K562 (cell line): ENCODE data around the gene FIBP. TPM values are rescaled to one million over a fixed set of nuclear protein-coding genes. Genes with fewer than 3 reads are reported as not detected.

Experiments
- ATAC-seq: fragments of 200-7000 bp; cut with Tn5 transposase; 3 replicates; pipeline ENCODE4 v1.9.1; 2020; ENCODE audit warnings: moderate library complexity
- BruUV-seq: library from RNA; stranded (reverse); fragments of 400-500 nt; replicated peaks from 2 replicates; lab custom pipeline; 2021; lab: Mats Ljungman, UMichigan
- CTCF ChIA-PET: fragments of 300-600 bp; formaldehyde crosslinking; extraction: SDS; loops from one replicate; lab custom pipeline; 2021; ENCODE audit warnings: low intra/inter-chr PET ratio; lab: Yijun Ruan, JAX
- POLR2A ChIA-PET: fragments of 300-600, 350-650 bp; sonication (Branson Sonifier 250); formaldehyde crosslinking; extraction: SDS; loops from one replicate; lab custom pipeline; 2021; ENCODE audit warnings: antibody characterized with exemption, inconsistent platforms; lab: Yijun Ruan, JAX
- DNase-seq, 4 experiments: peaks; one replicate each; pipeline versions ENCODE4 v3.0.0 to v3.0.0-alpha.2; 2011 to 2018; ENCODE audit warnings: low spot score in 3 of 4, mixed read lengths in 3 of 4; ENCODE audit errors: extremely low read depth in 1 of 4
- FAIRE-seq: peaks from 2 replicates; lab custom pipeline; 2011; peaks lifted over from hg19 to GRCh38; lab: Jason Lieb, UNC
- H2AFZ ChIP-seq: 2 replicates; pipeline ENCODE4 v1.6.0; 2011; ENCODE audit warnings: low read depth, low read length, control low read depth, inconsistent platforms
- H3K27ac ChIP-seq: fragments of 200-600 bp; 3 replicates; pipeline ENCODE4 v1.8.0; 2011; ENCODE audit warnings: low read depth, mild to moderate bottlenecking, control low read depth, inconsistent platforms, low read length, moderate library complexity, mixed read lengths; ENCODE audit errors: extremely low read depth
- H3K27me3 ChIP-seq, 2 experiments: fragments of 300-600 bp in 1 of 2; 2 replicates in 1 of 2; 3 replicates in 1 of 2; pipeline versions ENCODE4 v1.6.0 to v1.8.0; 2011; ENCODE audit warnings: inconsistent platforms in 2 of 2, low read length in 2 of 2, mild to moderate bottlenecking in 1 of 2, mixed read lengths in 1 of 2, moderate library complexity in 1 of 2; ENCODE audit not compliant: control insufficient read depth in 2 of 2, insufficient read depth in 2 of 2
- H3K36me3 ChIP-seq: fragments of 300-600 bp; 3 replicates; pipeline ENCODE4 v1.8.0; 2011; ENCODE audit warnings: mild to moderate bottlenecking, low read length, inconsistent platforms; ENCODE audit not compliant: control insufficient read depth, insufficient read depth
- H3K4me1 ChIP-seq, 2 experiments: fragments of 200-600 bp in 1 of 2; replicated peaks in 1 of 2; 2 replicates in 1 of 2; 3 replicates in 1 of 2; pipeline versions ENCODE4 v1.5.1 to v1.8.0; 2011; ENCODE audit warnings: inconsistent platforms in 2 of 2, low read length in 2 of 2, mild to moderate bottlenecking in 1 of 2, mixed read lengths in 1 of 2, moderate library complexity in 1 of 2; ENCODE audit not compliant: control insufficient read depth in 2 of 2, insufficient read depth in 2 of 2
- H3K4me2 ChIP-seq: 2 replicates; pipeline ENCODE4 v1.6.1; 2011; ENCODE audit warnings: low read length, control low read depth, inconsistent platforms, mixed read lengths; ENCODE audit not compliant: insufficient read depth
- H3K4me3 ChIP-seq: fragments of 200-600 bp; sonication (generic), shearing (Covaris generic); 2 replicates; pipeline ENCODE4 v1.5.1; 2016; ENCODE audit warnings: control low read depth, inconsistent platforms
- H3K79me2 ChIP-seq: fragments of 200-600 bp; 3 replicates; pipeline ENCODE4 v1.8.0; 2011; ENCODE audit warnings: low read length, inconsistent platforms; ENCODE audit not compliant: control insufficient read depth, insufficient read depth
- H3K9ac ChIP-seq, 2 experiments: 2 replicates each; pipeline versions ENCODE4 v1.6.0 to v1.6.1; 2011; ENCODE audit warnings: low read depth in 2 of 2, low read length in 2 of 2, control low read depth in 1 of 2, inconsistent platforms in 1 of 2, mild to moderate bottlenecking in 1 of 2, mixed read lengths in 1 of 2; ENCODE audit not compliant: insufficient read depth in 1 of 2
- H3K9me1 ChIP-seq: one replicate; pipeline ENCODE4 v1.6.0; 2011; ENCODE audit warnings: inconsistent platforms, mild to moderate bottlenecking, low read length, moderate library complexity; ENCODE audit not compliant: control insufficient read depth, insufficient read depth
- H3K9me3 ChIP-seq: replicated peaks from 2 replicates; pipeline ENCODE4 v1.5.1; 2011; ENCODE audit warnings: low read depth, low read length, inconsistent platforms; ENCODE audit not compliant: control insufficient read depth, insufficient read depth
- H4K20me1 ChIP-seq: replicated peaks from 2 replicates; pipeline ENCODE4 v1.6.1; 2011; ENCODE audit warnings: low read length, inconsistent platforms, mixed read lengths; ENCODE audit not compliant: control insufficient read depth, insufficient read depth
- CHD2 ChIP-seq: IDR thresholded peaks from 2 replicates; pipeline ENCODE4 v1.6.1; 2011; ENCODE audit warnings: low read depth, low read length
- CREB1 ChIP-seq, 2 experiments: sonication (generic) in 1 of 2; formaldehyde crosslinking in 1 of 2; IDR thresholded peaks; 2 replicates each; pipeline versions ENCODE4 v1.6.1 to v1.8.0; 2012 to 2022; ENCODE audit warnings: inconsistent platforms in 1 of 2, mild to moderate bottlenecking in 1 of 2, missing genetic modification reagents in 1 of 2, moderate library complexity in 1 of 2
- GABPB1 ChIP-seq: sonication (generic); formaldehyde crosslinking; IDR thresholded peaks from 2 replicates; pipeline ENCODE4 v1.8.0; 2022; ENCODE audit warnings: mild to moderate bottlenecking, missing genetic modification reagents
- HNRNPLL ChIP-seq: fragments of 200-400 bp; formaldehyde crosslinking; IDR thresholded peaks from 2 replicates; pipeline ENCODE4 v1.6.1; 2017; ENCODE audit warnings: low read length, low read depth, mild to moderate bottlenecking; ENCODE audit not compliant: poor library complexity, severe bottlenecking
- KDM2B ChIP-seq: fragments of 250-450 bp; sonication (Bioruptor Pico); IDR thresholded peaks from 2 replicates; pipeline ENCODE4 v1.8.0; 2021; ENCODE audit warnings: mild to moderate bottlenecking, moderate library complexity
- POLR2A ChIP-seq: fragments of 450-650 bp; conservative IDR thresholded peaks from 2 replicates; pipeline ENCODE4 v1.6.1; 2016
- POLR2AphosphoS5 ChIP-seq: IDR thresholded peaks from 2 replicates; pipeline ENCODE4 v1.6.1; 2011; ENCODE audit warnings: mild to moderate bottlenecking, low read depth, low read length, moderate library complexity; ENCODE audit not compliant: control insufficient read depth, insufficient read depth
- RBFOX2 ChIP-seq: fragments of 200-400 bp; formaldehyde crosslinking; IDR thresholded peaks from 2 replicates; pipeline ENCODE4 v1.6.1; 2017; ENCODE audit warnings: low read depth, mild to moderate bottlenecking, low read length, moderate library complexity
- SP1 ChIP-seq: sonication (generic); formaldehyde crosslinking; IDR thresholded peaks from 2 replicates; pipeline ENCODE4 v1.8.1; 2022; ENCODE audit warnings: mild to moderate bottlenecking, missing genetic modification reagents
- THRB ChIP-seq: fragments of 450-650 bp; formaldehyde crosslinking; conservative IDR thresholded peaks from 2 replicates; pipeline ENCODE4 v1.4.0; 2022; ENCODE audit warnings: mild to moderate bottlenecking, missing genetic modification characterization
- ZBED1 ChIP-seq: IDR thresholded peaks from 2 replicates; pipeline ENCODE4 v1.6.1; 2014
- ZNF143 ChIP-seq: sonication (generic); formaldehyde crosslinking; IDR thresholded peaks from 2 replicates; pipeline ENCODE4 v1.9.0; 2022; ENCODE audit warnings: mild to moderate bottlenecking, missing genetic modification reagents
- WGBS: fragments of 100-300 bp; shearing (Covaris generic); methylation state at CpG from one replicate; pipeline ENCODE4 v1.1.6; 2016; ENCODE audit warnings: low coverage, mixed read lengths; ENCODE audit not compliant: insufficient coverage; ENCODE audit errors: missing lambda C conversion rate; 5-methylcytosine and 5-hydroxymethylcytosine counted together
- in situ Hi-C: fragments of 300-500 bp; cut with MboI; formaldehyde crosslinking; loops from 4 replicates; pipeline ENCODE4 v1.15.0; 2018; ENCODE audit warnings: inconsistent platforms, mixed read lengths
- intact Hi-C: fragments of 100-400 bp; cut with micrococcal nuclease; formaldehyde crosslinking; loops from 2 replicates; pipeline ENCODE4 v1.14.2; 2022
- polyA plus RNA-seq, 8 experiments: library from polyadenylated mRNA; depleted of rRNA in 4 of 8; stranded (reverse) in 5 of 8; unstranded in 3 of 8; fragments of >200 nt; fragmentation: Nextera tagmentation in 2 of 8; fragmentation: Illumina TruSeq in 1 of 8; extraction: Ambion mirVana in 2 of 8; extraction: Trizol in 1 of 8; gene quantifications; 2 replicates each; pipeline versions ENCODE4 v1.2.1 to v1.2.3, GENCODE V29; 2011 to 2014; ENCODE audit warnings: inconsistent platforms in 1 of 8, missing spikeins in 1 of 8
- total RNA-seq, 7 experiments: library from RNA; depleted of rRNA in 6 of 7; stranded (reverse); fragments of >200 nt in 6 of 7; fragmentation: Illumina TruSeq in 2 of 7; extraction: Trizol in 2 of 7; gene quantifications; 2 replicates each; pipeline versions ENCODE4 v1.2.1 to v1.2.3, GENCODE V29; 2011 to 2021; ENCODE audit warnings: low replicate concordance in 1 of 7
- TF ChIP-seq, protein P1 (sequence below): fragments of 250-450 bp; sonication (Bioruptor Pico); IDR thresholded peaks from 2 replicates; pipeline ENCODE4 v1.5.0; 2020; ENCODE audit warnings: mild to moderate bottlenecking, borderline replicate concordance

FIBP gene
- total and polyA plus RNA-seq, 9 of the 15 experiments (the other 6 are each of a cell fraction or from before 2014, with no cell fraction given) = 41.2 to 79.2 (median 48.6) TPM

DNA sequence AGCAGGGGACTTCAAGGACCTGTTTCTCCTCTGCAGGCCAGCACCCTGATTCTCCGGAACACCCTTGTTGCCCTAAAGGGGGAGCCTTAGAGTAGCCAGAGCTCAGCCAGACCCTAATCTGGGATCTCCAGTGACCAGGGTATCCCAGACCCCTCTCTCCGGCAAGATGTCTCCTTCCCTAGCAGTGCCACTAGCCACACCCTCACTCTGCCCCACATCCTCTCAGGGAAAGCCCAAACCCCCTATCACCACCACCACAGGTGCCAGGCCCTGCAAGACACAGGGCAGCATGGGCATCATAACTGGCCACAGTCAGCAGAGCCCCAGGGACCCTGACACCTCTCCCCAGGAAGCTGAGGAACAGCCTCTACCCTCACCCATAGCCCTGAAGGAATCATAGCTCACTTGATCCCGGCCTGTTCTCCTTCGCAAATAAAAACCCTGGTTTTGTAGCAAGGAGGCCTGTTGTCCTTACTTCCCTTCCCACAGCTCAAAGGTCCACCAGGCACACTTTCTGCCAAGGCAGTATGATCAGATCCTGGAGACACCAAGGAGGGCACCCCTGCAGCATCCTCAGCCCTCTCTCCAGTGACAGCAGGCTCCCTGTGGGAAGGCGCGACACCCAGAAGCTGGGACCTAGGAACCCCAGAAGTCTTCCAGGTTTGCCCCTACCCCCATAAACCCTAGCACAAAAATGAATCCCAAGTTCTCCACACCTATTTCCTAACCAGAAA is 34.9 kb downstream of the FIBP start (continued):
- TF ChIP-seq THRB (CRISPR knock-in tag) = peak; percentile 92

- H2AFZ ChIP-seq = no peak overlapping the region
- peak; percentile 1 for ATAC-seq
- H3K36me3 ChIP-seq = peaks cover 56% of the 10 kb centered on the region
- no peak overlapping the region for H3K9ac ChIP-seq
- peaks cover 4 to 42% of the 10 kb centered on the region in 2 experiments; a peak in 3 of 5 replicates for H3K4me1 ChIP-seq
- H3K27ac ChIP-seq = no peak overlapping the region
- in situ Hi-C loops (no loop called here), intact Hi-C loops (no loop called here)
- POLR2A ChIA-PET = interaction anchor here (0.6 to 5.9 kb wide), 16 partner anchors 8 to 237 kb away, joined by 3 to 67 read pairs (median 4); partner anchors contain the start of genes FIBP, RNASEH2C and SNX32
- no peaks in the 10 kb centered on the region for H3K27me3 ChIP-seq
- H3K79me2 ChIP-seq = peaks cover 42% of the 10 kb centered on the region
- CTCF ChIA-PET = no interaction called here
- no peak overlapping the region for H3K4me3 ChIP-seq
- peaks cover 7% of the 10 kb centered on the region; the same call in 1 of the 2 replicates for H3K9me3 ChIP-seq
- BruUV-seq = no TSS peak
- H3K9me1 ChIP-seq = peaks cover 11% of the 10 kb centered on the region
- H4K20me1 ChIP-seq = peaks cover 22% of the 10 kb centered on the region
- no peak overlapping the region for H3K4me2 ChIP-seq
- no peak for FAIRE-seq
- DNase-seq = peak in 1 of 4 experiments; percentile 13
- WGBS = 97% methylated on average over 26 of the region's 33 CpGs
- TF ChIP-seq CHD2 = no peak
- TF ChIP-seq CREB1 (IDR thresholded peaks at IDR 0.05) = no peak
- no peak for TF ChIP-seq CREB1 (CRISPR knock-in tag; IDR thresholded peaks at IDR 0.05)
- peak; percentile 59; the same call in 1 of the 2 replicates for TF ChIP-seq POLR2AphosphoS5
- TF ChIP-seq POLR2A = peak; percentile 71; the same call in 1 of the 2 replicates
- TF ChIP-seq GABPB1 (CRISPR knock-in tag) = 0 out of 2 replicates have a peak, but pooled peaks have one; percentile 32
- TF ChIP-seq ZNF143 = peak; percentile 33; the same call in 1 of the 2 replicates
- TF ChIP-seq ZBED1 = no peak
- peak; percentile 34 for TF ChIP-seq HNRNPLL
- 0 out of 2 replicates have a peak, but pooled peaks have one; percentile 15 for TF ChIP-seq SP1
- TF ChIP-seq RBFOX2 = peak; percentile 80
- TF ChIP-seq KDM2B (CRISPR knock-in tag) = no peak
- TF ChIP-seq, protein P1, sequence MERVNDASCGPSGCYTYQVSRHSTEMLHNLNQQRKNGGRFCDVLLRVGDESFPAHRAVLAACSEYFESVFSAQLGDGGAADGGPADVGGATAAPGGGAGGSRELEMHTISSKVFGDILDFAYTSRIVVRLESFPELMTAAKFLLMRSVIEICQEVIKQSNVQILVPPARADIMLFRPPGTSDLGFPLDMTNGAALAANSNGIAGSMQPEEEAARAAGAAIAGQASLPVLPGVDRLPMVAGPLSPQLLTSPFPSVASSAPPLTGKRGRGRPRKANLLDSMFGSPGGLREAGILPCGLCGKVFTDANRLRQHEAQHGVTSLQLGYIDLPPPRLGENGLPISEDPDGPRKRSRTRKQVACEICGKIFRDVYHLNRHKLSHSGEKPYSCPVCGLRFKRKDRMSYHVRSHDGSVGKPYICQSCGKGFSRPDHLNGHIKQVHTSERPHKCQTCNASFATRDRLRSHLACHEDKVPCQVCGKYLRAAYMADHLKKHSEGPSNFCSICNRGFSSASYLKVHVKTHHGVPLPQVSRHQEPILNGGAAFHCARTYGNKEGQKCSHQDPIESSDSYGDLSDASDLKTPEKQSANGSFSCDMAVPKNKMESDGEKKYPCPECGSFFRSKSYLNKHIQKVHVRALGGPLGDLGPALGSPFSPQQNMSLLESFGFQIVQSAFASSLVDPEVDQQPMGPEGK (CRISPR knock-in tag) = no peak
Observed at GRCh38 chr11:65852508-65853245, 35.6 kb downstream of the FIBP start.
